SK-N-SH (cell line): ENCODE results near the gene RAB39B.

Experiments used
- CHD2 ChIP-seq: fragments of 150-350 bp; IDR thresholded peaks from 2 replicates; pipeline ENCODE4 v1.6.1; 2018; ENCODE audit warnings: low read length; ENCODE audit not compliant: partially characterized antibody
- ELF1 ChIP-seq: IDR thresholded peaks from 2 replicates; pipeline ENCODE4 v1.4.0; 2012
- REST ChIP-seq: IDR thresholded peaks from 2 replicates; pipeline ENCODE4 v1.6.1; 2012; ENCODE audit warnings: mild to moderate bottlenecking, low read depth, low read length, moderate library complexity
- RXRA ChIP-seq: IDR thresholded peaks from 2 replicates; pipeline ENCODE4 v1.4.0; 2012; ENCODE audit warnings: low read depth, mild to moderate bottlenecking, borderline replicate concordance
- SIN3A ChIP-seq: IDR thresholded peaks from 2 replicates; pipeline ENCODE4 v1.6.1; 2012; ENCODE audit warnings: low read depth, mild to moderate bottlenecking, low read length, moderate library complexity, borderline replicate concordance
- TAF1 ChIP-seq: IDR thresholded peaks from 2 replicates; pipeline ENCODE4 v1.6.1; 2012; ENCODE audit warnings: low read depth, mild to moderate bottlenecking, low read length, moderate library complexity, borderline replicate concordance
- YY1 ChIP-seq: IDR thresholded peaks from 2 replicates; pipeline ENCODE4 v1.4.0; 2012; ENCODE audit warnings: low read depth, mild to moderate bottlenecking
- TF ChIP-seq, protein P1 (sequence below): fragments of 200-600 bp; sonication (generic); IDR thresholded peaks from 2 replicates; pipeline ENCODE4 v1.6.1; 2017; ENCODE audit warnings: antibody characterized with exemption, mild to moderate bottlenecking, moderate library complexity
- TF ChIP-seq, protein P2 (sequence below): fragments of 150-350 bp; IDR thresholded peaks from 2 replicates; pipeline ENCODE4 v1.6.1; 2016; ENCODE audit warnings: mild to moderate bottlenecking, low read depth, low read length

DNA sequence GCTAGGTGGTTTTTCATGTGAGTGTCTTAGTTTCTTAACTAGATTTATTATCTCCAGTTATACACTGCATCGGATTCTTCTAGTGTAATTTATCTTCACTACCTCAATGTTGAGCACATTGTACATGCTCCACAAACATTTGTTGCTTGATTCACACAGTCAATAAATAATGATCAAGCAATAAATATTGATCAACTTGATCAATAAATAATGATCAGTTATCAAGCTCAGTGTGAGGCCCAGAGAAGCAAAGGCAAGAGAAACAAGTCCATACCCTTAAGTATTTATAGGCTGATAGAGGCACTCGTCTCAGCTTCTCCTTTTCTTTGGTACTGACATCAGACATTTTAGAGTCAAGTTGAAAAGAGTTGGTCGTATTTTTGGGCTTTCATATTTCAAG is 53.1 kb downstream of the RAB39B start:
- TF ChIP-seq SIN3A (no peak), TAF1 (no peak), ELF1 (no peak), YY1 (no peak), RXRA (no peak), REST (no peak), CHD2 (no peak)
- TF ChIP-seq, protein P1, sequence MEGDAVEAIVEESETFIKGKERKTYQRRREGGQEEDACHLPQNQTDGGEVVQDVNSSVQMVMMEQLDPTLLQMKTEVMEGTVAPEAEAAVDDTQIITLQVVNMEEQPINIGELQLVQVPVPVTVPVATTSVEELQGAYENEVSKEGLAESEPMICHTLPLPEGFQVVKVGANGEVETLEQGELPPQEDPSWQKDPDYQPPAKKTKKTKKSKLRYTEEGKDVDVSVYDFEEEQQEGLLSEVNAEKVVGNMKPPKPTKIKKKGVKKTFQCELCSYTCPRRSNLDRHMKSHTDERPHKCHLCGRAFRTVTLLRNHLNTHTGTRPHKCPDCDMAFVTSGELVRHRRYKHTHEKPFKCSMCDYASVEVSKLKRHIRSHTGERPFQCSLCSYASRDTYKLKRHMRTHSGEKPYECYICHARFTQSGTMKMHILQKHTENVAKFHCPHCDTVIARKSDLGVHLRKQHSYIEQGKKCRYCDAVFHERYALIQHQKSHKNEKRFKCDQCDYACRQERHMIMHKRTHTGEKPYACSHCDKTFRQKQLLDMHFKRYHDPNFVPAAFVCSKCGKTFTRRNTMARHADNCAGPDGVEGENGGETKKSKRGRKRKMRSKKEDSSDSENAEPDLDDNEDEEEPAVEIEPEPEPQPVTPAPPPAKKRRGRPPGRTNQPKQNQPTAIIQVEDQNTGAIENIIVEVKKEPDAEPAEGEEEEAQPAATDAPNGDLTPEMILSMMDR: no peak
- TF ChIP-seq, protein P2, sequence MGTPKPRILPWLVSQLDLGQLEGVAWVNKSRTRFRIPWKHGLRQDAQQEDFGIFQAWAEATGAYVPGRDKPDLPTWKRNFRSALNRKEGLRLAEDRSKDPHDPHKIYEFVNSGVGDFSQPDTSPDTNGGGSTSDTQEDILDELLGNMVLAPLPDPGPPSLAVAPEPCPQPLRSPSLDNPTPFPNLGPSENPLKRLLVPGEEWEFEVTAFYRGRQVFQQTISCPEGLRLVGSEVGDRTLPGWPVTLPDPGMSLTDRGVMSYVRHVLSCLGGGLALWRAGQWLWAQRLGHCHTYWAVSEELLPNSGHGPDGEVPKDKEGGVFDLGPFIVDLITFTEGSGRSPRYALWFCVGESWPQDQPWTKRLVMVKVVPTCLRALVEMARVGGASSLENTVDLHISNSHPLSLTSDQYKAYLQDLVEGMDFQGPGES: no peak
